ENCODE results near the gene WDFY4. TPM values are rescaled to one million over a fixed set of nuclear protein-coding genes. Genes with fewer than 3 reads are reported as not detected.

The WDFY4 gene
- total RNA-seq, 4 donors from 2014 or later, result 5.0 to 16.5 (median 8.8) TPM

DNA sequence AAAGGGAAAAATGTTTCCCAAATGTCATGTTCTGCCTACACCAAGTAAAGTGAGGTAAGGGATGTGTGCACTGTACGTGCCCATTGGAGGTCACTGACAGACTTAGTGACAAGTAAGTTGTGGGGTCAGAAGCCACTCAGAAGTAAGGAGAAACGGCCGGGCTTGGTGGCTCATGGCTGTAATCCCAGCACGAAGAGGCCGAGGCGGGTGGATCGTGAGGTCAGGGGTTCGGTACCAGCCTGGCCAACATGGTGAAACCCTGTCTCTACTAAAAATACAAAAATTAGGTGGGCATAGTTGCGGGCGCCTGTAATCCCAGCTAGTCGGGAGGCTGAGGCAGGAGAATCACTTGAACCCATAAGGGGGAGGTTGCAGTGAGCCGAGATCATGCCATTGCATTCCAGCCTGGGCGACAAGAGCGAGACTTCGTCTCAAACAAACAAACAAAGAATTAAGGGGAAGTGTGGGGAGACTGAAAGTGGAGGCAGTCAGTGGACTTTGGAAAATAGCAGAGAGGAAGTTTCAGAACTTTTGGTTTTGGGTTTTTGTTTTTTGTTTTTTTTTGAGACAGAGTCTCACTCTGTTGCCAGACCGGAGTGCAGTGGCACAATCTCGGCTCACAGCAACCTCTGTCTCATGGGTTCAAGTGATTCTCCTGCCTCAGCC is 114.8 kb downstream of the WDFY4 start:
- WGBS, 2 donors, result 86% methylated on average over 17 of the region's 17 CpGs
- Histone ChIP-seq H3K4me3 (no peak overlapping the region), H3K27me3 (no peaks in the 10 kb centered on the region), H3K4me1 (peaks cover 0 to 16% (median 4%) of the 10 kb centered on the region in 4 donors), H3K9me3 (no peaks in the 10 kb centered on the region), H3K27ac (peak overlapping the region in 2 of 4 donors; percentile 31 to 36), H3K36me3 (no peaks in the 10 kb centered on the region)
- DNase-seq (ENCODE audit: low spot score in 2 of 2), result no peak
- TF ChIP-seq EP300 (IDR thresholded peaks at IDR 0.05) (no peak), POLR2A (IDR thresholded peaks at IDR 0.05) (no peak)

DNA sequence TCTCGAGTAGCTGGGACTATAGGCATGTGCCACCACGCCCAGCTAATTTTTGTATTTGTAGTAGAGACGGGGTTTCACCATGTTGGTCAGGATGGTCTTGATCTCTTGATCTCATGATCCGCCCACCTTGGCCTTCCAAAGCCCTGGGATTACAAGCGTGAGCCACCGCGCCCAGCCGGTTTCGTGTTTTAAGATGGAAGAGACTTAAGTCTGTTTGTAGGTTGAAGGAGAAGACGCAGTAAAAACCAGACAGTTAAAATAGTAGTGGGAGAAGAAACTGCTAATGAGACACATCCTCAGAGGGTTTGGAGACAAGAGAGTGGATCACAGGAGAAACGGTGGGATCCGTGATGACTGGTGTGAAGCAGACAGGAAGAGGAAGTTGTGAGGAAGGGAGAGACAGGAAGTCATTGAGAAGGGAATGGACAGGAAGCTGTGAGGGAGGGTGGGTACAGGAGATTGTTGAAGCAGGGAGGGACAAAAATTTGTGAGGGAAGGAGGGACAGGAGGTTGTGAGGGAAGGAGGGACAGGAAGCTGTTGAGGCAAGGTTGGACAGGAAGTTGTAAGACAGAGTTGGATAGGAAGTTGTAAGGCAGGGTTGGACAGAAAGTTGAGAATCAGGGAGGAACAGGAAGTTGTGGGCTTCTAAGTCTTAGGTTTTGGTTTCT is 115.5 kb downstream of the WDFY4 start:
- H3K9me3 ChIP-seq, result no peaks in the 10 kb centered on the region
- H3K4me1 ChIP-seq, result peaks cover 0 to 22% (median 9%) of the 10 kb centered on the region in 4 donors
- 84 to 87% methylated on average over 12 of the region's 12 CpGs for WGBS, 2 donors
- H3K27me3 ChIP-seq, result no peaks in the 10 kb centered on the region
- no peak for DNase-seq (ENCODE audit: low spot score in 2 of 2)
- TF ChIP-seq POLR2A (IDR thresholded peaks at IDR 0.05) (no peak), EP300 (IDR thresholded peaks at IDR 0.05) (peak in 1 of 2 donors; percentile 17)
- TF ChIP-seq, protein P1, sequence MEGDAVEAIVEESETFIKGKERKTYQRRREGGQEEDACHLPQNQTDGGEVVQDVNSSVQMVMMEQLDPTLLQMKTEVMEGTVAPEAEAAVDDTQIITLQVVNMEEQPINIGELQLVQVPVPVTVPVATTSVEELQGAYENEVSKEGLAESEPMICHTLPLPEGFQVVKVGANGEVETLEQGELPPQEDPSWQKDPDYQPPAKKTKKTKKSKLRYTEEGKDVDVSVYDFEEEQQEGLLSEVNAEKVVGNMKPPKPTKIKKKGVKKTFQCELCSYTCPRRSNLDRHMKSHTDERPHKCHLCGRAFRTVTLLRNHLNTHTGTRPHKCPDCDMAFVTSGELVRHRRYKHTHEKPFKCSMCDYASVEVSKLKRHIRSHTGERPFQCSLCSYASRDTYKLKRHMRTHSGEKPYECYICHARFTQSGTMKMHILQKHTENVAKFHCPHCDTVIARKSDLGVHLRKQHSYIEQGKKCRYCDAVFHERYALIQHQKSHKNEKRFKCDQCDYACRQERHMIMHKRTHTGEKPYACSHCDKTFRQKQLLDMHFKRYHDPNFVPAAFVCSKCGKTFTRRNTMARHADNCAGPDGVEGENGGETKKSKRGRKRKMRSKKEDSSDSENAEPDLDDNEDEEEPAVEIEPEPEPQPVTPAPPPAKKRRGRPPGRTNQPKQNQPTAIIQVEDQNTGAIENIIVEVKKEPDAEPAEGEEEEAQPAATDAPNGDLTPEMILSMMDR (IDR thresholded peaks at IDR 0.05), result no peak
- H3K27ac ChIP-seq, result peak overlapping the region in 3 of 4 donors; percentile 31 to 56 (median 50)
- peak overlapping the region in 1 of 4 donors; percentile 17 for H3K4me3 ChIP-seq
- no peaks in the 10 kb centered on the region for H3K36me3 ChIP-seq

DNA sequence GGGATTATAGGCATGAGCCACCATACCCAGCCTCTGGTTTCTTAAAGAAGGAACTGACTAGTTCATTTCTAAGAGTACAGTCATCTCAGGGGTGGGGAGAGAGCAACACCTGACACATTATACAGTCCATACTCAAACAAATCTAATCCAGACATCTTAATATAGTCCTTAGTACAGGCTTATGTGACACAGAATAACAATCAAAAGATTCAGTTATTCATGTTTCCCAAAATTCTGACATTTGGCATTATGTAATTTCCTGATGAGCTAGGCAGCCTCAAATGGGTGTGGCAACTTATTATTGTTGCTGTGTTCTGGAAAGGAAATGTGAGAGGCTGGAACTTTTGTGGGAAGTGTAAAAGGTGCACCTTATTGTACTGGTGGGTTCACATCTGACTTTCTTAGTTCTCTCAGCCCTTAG is 116.3 kb downstream of the WDFY4 start:
- no peaks in the 10 kb centered on the region for H3K27me3 ChIP-seq
- peaks cover 0 to 31% (median 15%) of the 10 kb centered on the region in 4 donors for H3K4me1 ChIP-seq
- no peak for DNase-seq (ENCODE audit: low spot score in 2 of 2)
- no peaks in the 10 kb centered on the region for H3K36me3 ChIP-seq
- H3K27ac ChIP-seq, result peak overlapping the region in 3 of 4 donors; percentile 31 to 56 (median 50)
- TF ChIP-seq EP300 (IDR thresholded peaks at IDR 0.05) (peak in 1 of 2 donors; percentile 35), POLR2A (IDR thresholded peaks at IDR 0.05) (no peak)
- H3K9me3 ChIP-seq, result no peaks in the 10 kb centered on the region
- H3K4me3 ChIP-seq, result peak overlapping the region in 1 of 4 donors; percentile 17

DNA sequence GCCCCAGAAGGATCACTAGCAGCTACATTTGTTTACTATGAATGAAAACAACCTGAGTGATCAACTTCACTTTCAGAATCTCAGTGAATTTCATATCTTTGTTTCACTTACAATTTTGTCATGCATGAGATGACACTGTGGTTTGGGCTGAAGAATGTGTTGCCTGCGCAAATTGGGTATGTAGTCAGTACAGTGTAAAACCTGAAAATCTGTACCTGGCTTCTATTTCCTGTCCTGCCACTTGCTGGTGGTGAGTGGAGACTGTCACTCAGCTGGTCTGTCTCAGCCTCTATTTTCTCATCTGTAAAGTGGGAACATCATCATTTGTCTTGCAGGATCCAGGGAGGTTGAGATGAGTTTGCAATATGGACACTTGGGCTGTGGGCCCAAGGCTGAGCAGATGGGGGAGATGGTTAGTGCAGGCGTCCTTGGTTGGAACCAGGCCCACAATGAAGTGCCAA is 118.0 kb downstream of the WDFY4 start:
- TF ChIP-seq EP300 (IDR thresholded peaks at IDR 0.05), result no peak
- TF ChIP-seq POLR2A (IDR thresholded peaks at IDR 0.05), result no peak
- no peak overlapping the region for H3K27ac ChIP-seq
- 89 to 93% methylated on average over 2 of the region's 2 CpGs for WGBS, 2 donors
- H3K4me3 ChIP-seq, result no peak overlapping the region
- H3K36me3 ChIP-seq, result no peaks in the 10 kb centered on the region
- H3K4me1 ChIP-seq, result peaks cover 0 to 40% (median 17%) of the 10 kb centered on the region in 4 donors
- H3K27me3 ChIP-seq, result no peaks in the 10 kb centered on the region
- no peak for DNase-seq (ENCODE audit: low spot score in 2 of 2)
- H3K9me3 ChIP-seq, result no peaks in the 10 kb centered on the region

DNA sequence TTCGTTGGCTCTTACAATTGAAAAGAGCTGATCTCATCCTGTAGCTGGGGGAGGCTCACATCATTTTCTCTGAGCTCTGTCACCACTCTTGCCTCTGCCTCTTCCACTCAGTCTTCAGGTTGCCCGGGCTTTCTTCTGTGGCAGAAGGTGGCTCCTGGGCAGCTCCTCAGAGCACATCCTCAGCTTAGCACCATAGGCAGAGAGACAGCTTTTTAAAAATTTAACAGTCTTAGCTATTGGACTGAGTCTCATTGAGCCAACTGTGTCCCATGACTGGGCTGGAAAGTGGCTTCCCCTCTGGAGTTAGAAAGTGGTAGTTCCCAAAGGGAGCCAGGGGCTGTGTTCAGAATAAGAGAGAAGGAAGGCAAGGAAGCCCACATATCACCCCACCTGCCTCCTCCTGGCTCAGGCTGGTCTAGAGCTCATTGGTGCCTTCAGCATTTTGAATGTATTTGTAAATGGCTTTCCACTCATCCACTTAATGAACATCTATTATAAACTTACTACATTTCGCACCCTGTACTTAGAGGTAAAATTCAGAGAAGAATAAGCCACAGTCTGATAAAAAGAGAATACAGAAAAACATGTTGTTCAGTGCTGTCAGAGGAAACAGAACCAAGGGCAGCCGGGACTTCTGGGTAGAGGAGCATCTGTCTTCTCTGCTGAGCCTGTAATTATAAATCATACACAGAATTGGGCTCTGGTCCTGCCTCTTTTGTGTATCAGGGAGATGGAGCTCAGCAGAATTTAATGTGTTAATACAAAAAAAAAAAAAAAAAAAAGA is 119.3 kb downstream of the WDFY4 start:
- Histone ChIP-seq H3K36me3 (no peaks in the 10 kb centered on the region), H3K9me3 (no peaks in the 10 kb centered on the region), H3K4me1 (peaks cover 0 to 47% (median 18%) of the 10 kb centered on the region in 4 donors), H3K27ac (no peak overlapping the region), H3K4me3 (no peak overlapping the region), H3K27me3 (no peaks in the 10 kb centered on the region)
- 75 to 79% methylated on average over 4 of the region's 4 CpGs for WGBS, 2 donors
- no peak for DNase-seq (ENCODE audit: low spot score in 2 of 2)
- TF ChIP-seq EP300 (IDR thresholded peaks at IDR 0.05) (no peak), POLR2A (IDR thresholded peaks at IDR 0.05) (no peak)
- TF ChIP-seq, protein P1 (IDR thresholded peaks at IDR 0.05), result no peak

DNA sequence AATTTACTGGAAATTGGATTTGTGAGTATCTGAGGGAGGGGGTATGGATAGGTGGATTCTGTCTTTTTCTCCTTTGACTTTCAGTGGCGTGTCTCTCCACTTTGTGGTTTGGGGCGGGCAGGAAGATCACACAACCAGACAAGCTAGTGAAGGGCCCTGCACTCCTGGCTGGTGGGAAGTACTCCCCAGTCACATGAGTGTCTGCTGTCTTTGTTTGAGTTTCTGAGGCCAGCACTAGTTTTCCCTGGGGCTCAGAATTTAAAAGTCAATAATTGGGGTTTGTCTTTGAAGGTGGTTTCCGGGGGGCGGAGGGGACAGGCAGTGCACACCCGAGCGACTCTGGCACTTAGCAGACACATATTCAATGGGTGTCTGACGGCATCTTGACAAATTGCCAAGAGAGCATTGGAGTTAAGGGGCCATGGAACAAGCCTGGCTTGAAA is 120.1 kb downstream of the WDFY4 start:
- WGBS, 2 donors, result 11 to 19% methylated on average over 7 of the region's 7 CpGs
- H3K4me3 ChIP-seq, result no peak overlapping the region
- peak overlapping the region in 2 of 4 donors; percentile 63 to 72 for H3K27ac ChIP-seq
- TF ChIP-seq POLR2A (IDR thresholded peaks at IDR 0.05) (no peak), EP300 (IDR thresholded peaks at IDR 0.05) (no peak)
- TF ChIP-seq, protein P1 (IDR thresholded peaks at IDR 0.05), result no peak
- no peak for DNase-seq (ENCODE audit: low spot score in 2 of 2)
- no peaks in the 10 kb centered on the region for H3K9me3 ChIP-seq
- H3K36me3 ChIP-seq, result no peaks in the 10 kb centered on the region
- H3K27me3 ChIP-seq, result no peaks in the 10 kb centered on the region
- H3K4me1 ChIP-seq, result peaks cover 0 to 47% (median 18%) of the 10 kb centered on the region in 4 donors
